ENCODE data around the gene DAPK1.

DNA sequence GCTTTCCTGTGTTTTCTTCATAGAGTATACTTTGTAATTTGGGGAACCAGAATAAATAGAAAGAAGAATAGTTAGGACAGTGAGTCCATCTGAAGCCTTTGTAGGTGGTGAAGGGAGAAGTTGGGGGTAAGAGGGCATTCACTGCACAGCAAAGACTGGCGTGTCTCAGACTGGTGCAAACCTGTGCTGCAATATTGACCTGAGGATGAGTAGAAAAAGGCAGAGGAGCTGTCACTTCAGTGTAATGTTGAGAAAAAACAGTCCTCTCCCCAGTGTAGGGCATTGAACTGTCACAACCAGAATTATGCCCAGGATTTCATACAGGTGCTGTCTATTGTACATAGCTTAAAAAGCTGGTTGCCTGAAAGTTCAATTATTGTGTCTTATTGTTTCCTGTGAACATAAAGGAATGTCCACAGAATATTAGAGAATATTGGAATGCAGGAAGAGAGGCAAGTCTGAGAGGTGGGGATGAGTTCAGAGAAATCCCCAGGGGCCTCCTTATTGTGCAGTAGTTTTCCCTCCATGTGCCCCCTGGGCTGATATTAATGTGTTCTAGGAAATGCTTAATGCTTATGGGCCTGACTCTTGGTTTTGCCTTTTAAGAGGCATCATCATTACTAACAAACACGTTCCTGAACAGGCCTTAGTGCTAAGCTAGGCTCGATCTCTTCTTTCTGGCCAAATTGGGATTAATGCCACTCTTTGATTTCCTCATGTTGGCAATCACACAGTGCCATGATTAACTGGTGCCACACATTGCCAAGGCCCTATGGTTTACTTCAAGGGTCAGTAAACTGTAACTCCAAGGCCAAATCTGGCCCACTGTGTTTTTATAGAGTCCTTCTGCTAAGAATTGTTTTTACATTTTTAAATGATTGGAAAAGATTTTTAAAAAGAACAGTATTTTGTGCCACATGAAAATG, 34.0 kb downstream of the DAPK1 start:
- TF ChIP-seq IKZF1 (conservative IDR thresholded peaks at IDR 0.05): no peak
- TF ChIP-seq, protein P1, sequence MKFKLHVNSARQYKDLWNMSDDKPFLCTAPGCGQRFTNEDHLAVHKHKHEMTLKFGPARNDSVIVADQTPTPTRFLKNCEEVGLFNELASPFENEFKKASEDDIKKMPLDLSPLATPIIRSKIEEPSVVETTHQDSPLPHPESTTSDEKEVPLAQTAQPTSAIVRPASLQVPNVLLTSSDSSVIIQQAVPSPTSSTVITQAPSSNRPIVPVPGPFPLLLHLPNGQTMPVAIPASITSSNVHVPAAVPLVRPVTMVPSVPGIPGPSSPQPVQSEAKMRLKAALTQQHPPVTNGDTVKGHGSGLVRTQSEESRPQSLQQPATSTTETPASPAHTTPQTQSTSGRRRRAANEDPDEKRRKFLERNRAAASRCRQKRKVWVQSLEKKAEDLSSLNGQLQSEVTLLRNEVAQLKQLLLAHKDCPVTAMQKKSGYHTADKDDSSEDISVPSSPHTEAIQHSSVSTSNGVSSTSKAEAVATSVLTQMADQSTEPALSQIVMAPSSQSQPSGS (IDR thresholded peaks at IDR 0.05; ENCODE audit: low read length): no peak
- TF ChIP-seq, protein P2, sequence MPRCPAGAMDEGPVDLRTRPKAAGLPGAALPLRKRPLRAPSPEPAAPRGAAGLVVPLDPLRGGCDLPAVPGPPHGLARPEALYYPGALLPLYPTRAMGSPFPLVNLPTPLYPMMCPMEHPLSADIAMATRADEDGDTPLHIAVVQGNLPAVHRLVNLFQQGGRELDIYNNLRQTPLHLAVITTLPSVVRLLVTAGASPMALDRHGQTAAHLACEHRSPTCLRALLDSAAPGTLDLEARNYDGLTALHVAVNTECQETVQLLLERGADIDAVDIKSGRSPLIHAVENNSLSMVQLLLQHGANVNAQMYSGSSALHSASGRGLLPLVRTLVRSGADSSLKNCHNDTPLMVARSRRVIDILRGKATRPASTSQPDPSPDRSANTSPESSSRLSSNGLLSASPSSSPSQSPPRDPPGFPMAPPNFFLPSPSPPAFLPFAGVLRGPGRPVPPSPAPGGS (IDR thresholded peaks at IDR 0.05; ENCODE audit: borderline replicate concordance, insufficient read depth, low read depth, low read length, poor library complexity, severe bottlenecking): no peak
- TF ChIP-seq, protein P3, sequence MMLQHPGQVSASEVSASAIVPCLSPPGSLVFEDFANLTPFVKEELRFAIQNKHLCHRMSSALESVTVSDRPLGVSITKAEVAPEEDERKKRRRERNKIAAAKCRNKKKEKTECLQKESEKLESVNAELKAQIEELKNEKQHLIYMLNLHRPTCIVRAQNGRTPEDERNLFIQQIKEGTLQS (IDR thresholded peaks at IDR 0.05; ENCODE audit: borderline replicate concordance, extremely low read depth, low read depth, low read length): no peak
- no peak for TF ChIP-seq KDM1A (IDR thresholded peaks at IDR 0.05; ENCODE audit: borderline replicate concordance)
- TF ChIP-seq, protein P4, sequence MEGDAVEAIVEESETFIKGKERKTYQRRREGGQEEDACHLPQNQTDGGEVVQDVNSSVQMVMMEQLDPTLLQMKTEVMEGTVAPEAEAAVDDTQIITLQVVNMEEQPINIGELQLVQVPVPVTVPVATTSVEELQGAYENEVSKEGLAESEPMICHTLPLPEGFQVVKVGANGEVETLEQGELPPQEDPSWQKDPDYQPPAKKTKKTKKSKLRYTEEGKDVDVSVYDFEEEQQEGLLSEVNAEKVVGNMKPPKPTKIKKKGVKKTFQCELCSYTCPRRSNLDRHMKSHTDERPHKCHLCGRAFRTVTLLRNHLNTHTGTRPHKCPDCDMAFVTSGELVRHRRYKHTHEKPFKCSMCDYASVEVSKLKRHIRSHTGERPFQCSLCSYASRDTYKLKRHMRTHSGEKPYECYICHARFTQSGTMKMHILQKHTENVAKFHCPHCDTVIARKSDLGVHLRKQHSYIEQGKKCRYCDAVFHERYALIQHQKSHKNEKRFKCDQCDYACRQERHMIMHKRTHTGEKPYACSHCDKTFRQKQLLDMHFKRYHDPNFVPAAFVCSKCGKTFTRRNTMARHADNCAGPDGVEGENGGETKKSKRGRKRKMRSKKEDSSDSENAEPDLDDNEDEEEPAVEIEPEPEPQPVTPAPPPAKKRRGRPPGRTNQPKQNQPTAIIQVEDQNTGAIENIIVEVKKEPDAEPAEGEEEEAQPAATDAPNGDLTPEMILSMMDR (IDR thresholded peaks at IDR 0.05 in 2 of 3, conservative IDR thresholded peaks at IDR 0.05 in 1 of 3; ENCODE audit: control insufficient read depth in 2 of 3, extremely low read depth in 1 of 3, insufficient read depth in 1 of 3, low read depth in 3 of 3, low read length in 3 of 3): no peak
- no peak for TF ChIP-seq PAX8 (IDR thresholded peaks at IDR 0.05)
- TF ChIP-seq POLR2AphosphoS5 (IDR thresholded peaks at IDR 0.05; ENCODE audit: low read length): no peak
- no peak for TF ChIP-seq POLR2A (IDR thresholded peaks at IDR 0.05; ENCODE audit: low read depth, low read length)
- no peak for TF ChIP-seq TCF12 (IDR thresholded peaks at IDR 0.05; ENCODE audit: low read depth, low read length)
